HG03575 (cell line): ENCODE measurements around the gene ANTKMT.

Experiments
- ATAC-seq: cut with Tn5 transposase; IDR thresholded peaks from one replicate; pipeline ENCODE4 v1.9.1; 2021; ENCODE audit not compliant: unreplicated experiment, insufficient number of reproducible peaks, low FRiP score; ENCODE audit errors: extremely low read depth

The ANTKMT gene

GRCh38 chr16:723695-724094, 2.7 kb downstream of the ANTKMT start:
- ATAC-seq: no peak

GRCh38 chr16:724188-725040, 3.5 kb downstream of the ANTKMT start:
- ATAC-seq: no peak

GRCh38 chr16:725041-725376, 4.1 kb downstream of the ANTKMT start:
- no peak for ATAC-seq

GRCh38 chr16:725463-726187, 4.7 kb downstream of the ANTKMT start:
- ATAC-seq: no peak

GRCh38 chr16:726188-726437, 5.2 kb downstream of the ANTKMT start:
- no peak for ATAC-seq

- ATAC-seq: no peak
Observed at GRCh38 chr16:726438-727290, 5.7 kb downstream of the ANTKMT start, which contains the start of the genes CCDC78 and HAGHL. Gene CCDC78, minus strand, starts transcription at chr16:726443. Its CDS starts 76 bp downstream, at chr16:726367. Gene HAGHL, plus strand, starts transcription at chr16:727106. Its CDS starts 404 bp downstream, at chr16:727510.

- ATAC-seq: no peak
Observed at GRCh38 chr16:727291-727977, 6.5 kb downstream of the ANTKMT start.

- ATAC-seq: no peak
Observed at GRCh38 chr16:728131-728889, 7.4 kb downstream of the ANTKMT start.

GRCh38 chr16:728890-729744, 8.2 kb downstream of the ANTKMT start:
- ATAC-seq: no peak

- ATAC-seq: no peak
Observed at GRCh38 chr16:729768-730665, 9.1 kb downstream of the ANTKMT start.

- no peak for ATAC-seq
Observed at GRCh38 chr16:730666-731509, 9.9 kb downstream of the ANTKMT start.

- ATAC-seq: no peak
Observed at GRCh38 chr16:732332-732731, 11.4 kb downstream of the ANTKMT start.

- no peak for ATAC-seq
Observed at GRCh38 chr16:732936-733335, 12.0 kb downstream of the ANTKMT start.

GRCh38 chr16:733382-734207, 12.6 kb downstream of the ANTKMT start:
- ATAC-seq: no peak
